AG09309 (cell line): Measurements from ENCODE around the gene PHYHIPL.

Experiments
- DNase-seq: peaks from one replicate; pipeline ENCODE4 v3.0.0-alpha.2; 2010; ENCODE audit warnings: low read depth
- H3K4me3 ChIP-seq: 2 replicates; pipeline ENCODE4 v1.5.1; 2011; ENCODE audit warnings: mild to moderate bottlenecking, low read depth, low read length, moderate library complexity; ENCODE audit not compliant: control insufficient read depth
- TF ChIP-seq, protein P1 (sequence below): IDR thresholded peaks from 2 replicates; pipeline ENCODE4 v1.5.1; 2011; ENCODE audit warnings: mild to moderate bottlenecking, low read depth, low read length, inconsistent platforms; ENCODE audit not compliant: insufficient read depth, control insufficient read depth; ENCODE audit errors: missing control alignments

The PHYHIPL gene

DNA sequence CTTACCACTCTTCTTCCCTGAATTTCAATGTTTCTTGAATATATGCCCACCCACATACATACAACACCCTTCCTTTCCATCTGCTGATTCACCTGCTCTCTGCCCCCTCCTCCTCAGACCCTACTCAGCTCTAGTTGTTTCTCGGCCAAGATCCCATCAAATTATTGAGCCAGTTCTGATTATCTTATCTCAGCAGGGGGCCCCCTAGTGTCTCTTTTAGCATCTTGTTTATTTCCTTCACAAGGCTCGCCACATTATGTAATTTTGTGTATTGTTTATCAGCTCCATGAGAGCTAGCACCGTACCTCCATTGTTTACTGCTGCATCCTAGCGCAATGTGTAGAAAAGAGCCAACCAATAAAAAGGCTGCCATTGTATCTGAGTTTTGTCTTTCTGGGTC is 114.0 kb downstream of the PHYHIPL start:
- DNase-seq: no peak
- TF ChIP-seq, protein P1, sequence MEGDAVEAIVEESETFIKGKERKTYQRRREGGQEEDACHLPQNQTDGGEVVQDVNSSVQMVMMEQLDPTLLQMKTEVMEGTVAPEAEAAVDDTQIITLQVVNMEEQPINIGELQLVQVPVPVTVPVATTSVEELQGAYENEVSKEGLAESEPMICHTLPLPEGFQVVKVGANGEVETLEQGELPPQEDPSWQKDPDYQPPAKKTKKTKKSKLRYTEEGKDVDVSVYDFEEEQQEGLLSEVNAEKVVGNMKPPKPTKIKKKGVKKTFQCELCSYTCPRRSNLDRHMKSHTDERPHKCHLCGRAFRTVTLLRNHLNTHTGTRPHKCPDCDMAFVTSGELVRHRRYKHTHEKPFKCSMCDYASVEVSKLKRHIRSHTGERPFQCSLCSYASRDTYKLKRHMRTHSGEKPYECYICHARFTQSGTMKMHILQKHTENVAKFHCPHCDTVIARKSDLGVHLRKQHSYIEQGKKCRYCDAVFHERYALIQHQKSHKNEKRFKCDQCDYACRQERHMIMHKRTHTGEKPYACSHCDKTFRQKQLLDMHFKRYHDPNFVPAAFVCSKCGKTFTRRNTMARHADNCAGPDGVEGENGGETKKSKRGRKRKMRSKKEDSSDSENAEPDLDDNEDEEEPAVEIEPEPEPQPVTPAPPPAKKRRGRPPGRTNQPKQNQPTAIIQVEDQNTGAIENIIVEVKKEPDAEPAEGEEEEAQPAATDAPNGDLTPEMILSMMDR: no peak
- H3K4me3 ChIP-seq: no peak overlapping the region
